Bronchial epithelial cell (primary cell): ENCODE results near the gene RER1. TPM values are rescaled to one million over a fixed set of nuclear protein-coding genes. Genes with fewer than 3 reads are reported as not detected.
A peak's percentile ranks its signal among the peaks of the same experiment; 100 is the strongest.

Experiments used
- DNase-seq: peaks from one replicate; pipeline ENCODE4 v3.0.0-alpha.2; 2010; ENCODE audit warnings: low read depth
- FAIRE-seq: peaks from 2 replicates; lab custom pipeline; 2011; peaks lifted over from hg19 to GRCh38; lab: Jason Lieb, UNC
- H3K27me3 ChIP-seq: 2 replicates; pipeline ENCODE4 v1.5.1; 2011; ENCODE audit warnings: low read length; ENCODE audit not compliant: control insufficient read depth, insufficient read depth
- H3K36me3 ChIP-seq: 2 replicates; pipeline ENCODE4 v1.5.1; 2011; ENCODE audit warnings: low read length; ENCODE audit not compliant: control insufficient read depth, insufficient read depth
- H3K4me3 ChIP-seq: 2 replicates; pipeline ENCODE4 v1.5.1; 2011; ENCODE audit warnings: mild to moderate bottlenecking, low read depth, low read length, control low read depth
- CTCF ChIP-seq: IDR thresholded peaks from 2 replicates; pipeline ENCODE4 v1.5.1; 2011; ENCODE audit warnings: mild to moderate bottlenecking, moderate library complexity, low read length, control low read depth, inconsistent platforms; ENCODE audit not compliant: insufficient read depth, severe bottlenecking
- total RNA-seq: library from RNA; depleted of rRNA; stranded (reverse); fragments of >200 nt; gene quantifications from 2 replicates; pipeline ENCODE4 v1.2.1, GENCODE V29; 2014

RER1 gene
- total RNA-seq, 1 donor from 2014 or later, result 94.8 TPM

- Histone ChIP-seq H3K36me3 (peaks cover 5% of the 10 kb centered on the region), H3K27me3 (no peaks in the 10 kb centered on the region), H3K4me3 (peak overlapping the region; percentile 94)
- no peak for TF ChIP-seq CTCF
- DNase-seq (no peak), FAIRE-seq (no peak)
Measured at GRCh38 chr1:2412773-2413494, 21.3 kb downstream of the RER1 start.

- FAIRE-seq (no peak), DNase-seq (no peak)
- Histone ChIP-seq H3K36me3 (peaks cover 4% of the 10 kb centered on the region), H3K27me3 (no peaks in the 10 kb centered on the region), H3K4me3 (peak overlapping the region; percentile 94)
- TF ChIP-seq CTCF, result no peak
Measured at GRCh38 chr1:2413495-2414296, 22.1 kb downstream of the RER1 start.

GRCh38 chr1:2414297-2414958 lies 22.8 kb downstream of the RER1 start:
- DNase-seq (peak; percentile 33), FAIRE-seq (no peak)
- peaks cover 1% of the 10 kb centered on the region for H3K27me3 ChIP-seq
- H3K4me3 ChIP-seq, result no peak overlapping the region
- peak; percentile 89 for TF ChIP-seq CTCF
- peaks cover 3% of the 10 kb centered on the region for H3K36me3 ChIP-seq

- TF ChIP-seq CTCF, result no peak
- FAIRE-seq, result no peak
- peaks cover 1% of the 10 kb centered on the region for H3K36me3 ChIP-seq
- H3K27me3 ChIP-seq, result peaks cover 1% of the 10 kb centered on the region
- no peak overlapping the region for H3K4me3 ChIP-seq
- no peak for DNase-seq
Measured at GRCh38 chr1:2415337-2415736, 23.7 kb downstream of the RER1 start.

GRCh38 chr1:2415801-2416208 lies 24.2 kb downstream of the RER1 start:
- H3K27me3 ChIP-seq, result peaks cover 1% of the 10 kb centered on the region

More at GRCh38 chr1:2415801-2416208, 24.2 kb downstream of the RER1 start:
- Histone ChIP-seq H3K4me3 (peak overlapping the region; percentile 35), H3K36me3 (no peaks in the 10 kb centered on the region)
- DNase-seq (peak; percentile 36), FAIRE-seq (no peak)
- TF ChIP-seq CTCF, result no peak
